ENCODE data around the gene CHCHD3. TPM values are rescaled to one million over a fixed set of nuclear protein-coding genes. Genes with fewer than 3 reads are reported as not detected.

Gene CHCHD3
- total RNA-seq (2021) (77.7 and 100 TPM in 2 replicates), Bru-seq, nascent RNA (percentile 88 among the genes with signal in this experiment), BruChase-seq, experiment 1, labeled RNA remaining after a 2-hour chase (percentile 70 among the genes with signal in this experiment), BruChase-seq, experiment 2, labeled RNA remaining after a 6-hour chase (percentile 62 among the genes with signal in this experiment)
- long read RNA-seq, transcript CHCHD3-201 (8 exons, 1,598 nt) = major isoform, 258 of 270 reads
- long read RNA-seq, partial matches to known transcripts = 3 of 270 reads
- long read RNA-seq, other reads (novel, unspliced or antisense) = 9 of 270 reads

DNA sequence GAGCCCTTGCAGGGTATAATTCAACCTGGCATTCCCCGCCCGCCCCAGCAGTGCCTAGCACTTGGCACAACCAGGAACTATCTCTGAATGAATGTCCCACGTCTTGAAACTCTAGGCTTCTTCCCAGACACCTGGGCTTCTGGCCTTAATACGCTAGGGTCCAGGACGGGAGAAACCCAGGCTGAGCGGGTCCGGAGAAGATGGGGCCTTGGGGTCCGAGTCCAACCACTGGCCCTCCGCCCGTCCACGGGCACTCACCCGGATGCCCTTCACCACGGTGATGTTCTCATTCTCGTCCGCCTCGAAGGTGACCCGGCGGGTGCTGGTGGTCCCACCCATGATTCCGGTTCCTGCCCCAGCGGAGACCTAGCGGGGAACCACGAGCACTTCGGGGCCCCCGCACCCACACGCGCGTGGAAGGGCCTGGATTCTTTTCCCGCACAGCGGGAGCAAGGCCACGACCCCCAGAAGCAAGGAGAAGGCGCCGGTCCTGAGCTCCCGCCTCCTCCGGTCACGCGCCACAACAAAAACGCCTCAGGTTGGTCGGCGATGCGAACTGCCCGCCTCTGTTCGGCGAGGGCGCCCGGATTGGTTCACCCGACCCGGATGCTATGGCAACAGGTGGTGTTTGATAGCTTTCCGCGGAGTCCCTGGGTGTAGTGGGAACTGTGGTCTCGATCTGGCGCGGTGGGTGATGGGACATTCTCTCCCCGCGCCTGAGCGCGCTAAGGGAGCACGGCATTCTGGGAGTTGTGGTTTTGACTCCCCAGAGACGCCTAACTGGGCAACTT, at the start of gene CHCHD3:
Gene CHCHD3 (minus strand): TSS at position 492 of the 791 bp plus-strand sequence. CDS start 153 bp downstream, at position 339.
- DNase-seq = peak; percentile 98
- peak within 1 kb of the TSS; percentile 88 for H3K4me3 ChIP-seq
- H3K27me3 ChIP-seq (ENCODE audit: insufficient read depth, low read depth) = peaks cover 14% of the 10 kb centered on the region; the same call in 1 of the 2 replicates
- peak within 1 kb of the TSS; percentile 90 for H2AFZ ChIP-seq
- H4K20me1 ChIP-seq (ENCODE audit: insufficient read depth) = peaks cover 10% of the 10 kb centered on the region
- H3K9me2 ChIP-seq (ENCODE audit: insufficient read depth) = no peaks in the 10 kb centered on the region
- TF ChIP-seq EZH2 (IDR thresholded peaks at IDR 0.05; ENCODE audit: low read depth) = no peak
- TF ChIP-seq, protein P1, sequence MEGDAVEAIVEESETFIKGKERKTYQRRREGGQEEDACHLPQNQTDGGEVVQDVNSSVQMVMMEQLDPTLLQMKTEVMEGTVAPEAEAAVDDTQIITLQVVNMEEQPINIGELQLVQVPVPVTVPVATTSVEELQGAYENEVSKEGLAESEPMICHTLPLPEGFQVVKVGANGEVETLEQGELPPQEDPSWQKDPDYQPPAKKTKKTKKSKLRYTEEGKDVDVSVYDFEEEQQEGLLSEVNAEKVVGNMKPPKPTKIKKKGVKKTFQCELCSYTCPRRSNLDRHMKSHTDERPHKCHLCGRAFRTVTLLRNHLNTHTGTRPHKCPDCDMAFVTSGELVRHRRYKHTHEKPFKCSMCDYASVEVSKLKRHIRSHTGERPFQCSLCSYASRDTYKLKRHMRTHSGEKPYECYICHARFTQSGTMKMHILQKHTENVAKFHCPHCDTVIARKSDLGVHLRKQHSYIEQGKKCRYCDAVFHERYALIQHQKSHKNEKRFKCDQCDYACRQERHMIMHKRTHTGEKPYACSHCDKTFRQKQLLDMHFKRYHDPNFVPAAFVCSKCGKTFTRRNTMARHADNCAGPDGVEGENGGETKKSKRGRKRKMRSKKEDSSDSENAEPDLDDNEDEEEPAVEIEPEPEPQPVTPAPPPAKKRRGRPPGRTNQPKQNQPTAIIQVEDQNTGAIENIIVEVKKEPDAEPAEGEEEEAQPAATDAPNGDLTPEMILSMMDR (conservative IDR thresholded peaks at IDR 0.05) = no peak
- H3K4me2 ChIP-seq = peak within 1 kb of the TSS; percentile 99
- ChIA-PET CTCF (interaction anchor here (0.5 to 0.6 kb wide), 2 partner anchors 1093 to 1535 kb away, joined by 5 to 11 read pairs; no protein-coding TSS in a partner anchor), POLR2A (ENCODE audit: unreplicated experiment) (interaction anchor here (0.5 to 0.8 kb wide), 7 partner anchors 71 to 1904 kb away, joined by 3 to 15 read pairs (median 3); partner anchors contain the start of gene AGBL3)
- H3K36me3 ChIP-seq (ENCODE audit: low read depth) = no peaks in the 10 kb centered on the region; the same call in 1 of the 2 replicates
- no peaks in the 10 kb centered on the region; the same call in 1 of the 2 replicates for H3K9me3 ChIP-seq (ENCODE audit: insufficient read depth, low read depth)
- peaks cover 50% of the 10 kb centered on the region for H3K79me2 ChIP-seq (ENCODE audit: low read depth)
- 0 out of 2 replicates have a peak within 1 kb of the TSS, but pooled peaks have one; percentile 10 for H3K27ac ChIP-seq
- intact Hi-C loops (cut with micrococcal nuclease; ENCODE audit: unreplicated experiment) = loop anchor here (2.0 to 10.0 kb wide), 2 partner anchors 173 to 1235 kb away; partner anchors contain the start of genes EXOC4 and SLC35B4
- peaks cover 9% of the 10 kb centered on the region; the same call in 1 of the 2 replicates for H3K4me1 ChIP-seq (replicated peaks; ENCODE audit: insufficient read depth)
- H3F3A ChIP-seq (ENCODE audit: insufficient read depth, low read depth) = no peaks in the 10 kb centered on the region
- no TSS peak for BruUV-seq (replicated peaks)

DNA sequence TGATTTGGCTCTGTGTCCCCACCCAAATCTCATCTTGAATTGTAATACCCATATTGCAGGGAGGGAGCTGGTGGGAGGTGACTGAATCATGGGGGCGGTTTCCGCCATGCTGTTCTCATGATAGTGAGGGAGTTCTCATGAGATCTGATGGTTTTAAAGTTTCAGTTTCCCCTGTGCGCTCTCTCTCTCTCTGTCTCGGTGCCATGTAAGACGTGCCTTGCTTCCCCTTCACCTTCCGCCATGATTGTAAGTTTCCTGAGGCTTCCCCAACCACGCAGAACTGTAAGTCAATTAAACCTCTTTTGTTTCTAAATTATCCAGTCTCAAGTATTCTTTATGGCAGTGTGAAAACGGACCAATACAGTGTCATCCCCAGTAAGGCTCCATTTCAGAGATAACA, 48.3 kb upstream of the CHCHD3 start:
- CTCF ChIA-PET = no interaction called here
- Histone ChIP-seq H4K20me1 (ENCODE audit: insufficient read depth) (no peaks in the 10 kb centered on the region), H3K4me1 (replicated peaks; ENCODE audit: insufficient read depth) (no peaks in the 10 kb centered on the region), H3K79me2 (ENCODE audit: low read depth) (no peaks in the 10 kb centered on the region), H2AFZ (no peak overlapping the region), H3K9me3 (ENCODE audit: insufficient read depth, low read depth) (no peaks in the 10 kb centered on the region), H3K4me2 (no peak overlapping the region), H3K4me3 (no peak overlapping the region), H3K36me3 (ENCODE audit: low read depth) (no peaks in the 10 kb centered on the region), H3K27ac (no peak overlapping the region), H3K27me3 (ENCODE audit: insufficient read depth, low read depth) (peaks cover 79% of the 10 kb centered on the region), H3F3A (ENCODE audit: insufficient read depth, low read depth) (no peaks in the 10 kb centered on the region), H3K9me2 (ENCODE audit: insufficient read depth) (no peaks in the 10 kb centered on the region)
- intact Hi-C loops (cut with micrococcal nuclease; ENCODE audit: unreplicated experiment) = no loop called here
- TF ChIP-seq, protein P1 (conservative IDR thresholded peaks at IDR 0.05) = no peak
- TF ChIP-seq EZH2 (IDR thresholded peaks at IDR 0.05; ENCODE audit: low read depth) = no peak
- BruUV-seq (replicated peaks) = no TSS peak
- DNase-seq = no peak
- POLR2A ChIA-PET (ENCODE audit: unreplicated experiment) = no interaction called here

DNA sequence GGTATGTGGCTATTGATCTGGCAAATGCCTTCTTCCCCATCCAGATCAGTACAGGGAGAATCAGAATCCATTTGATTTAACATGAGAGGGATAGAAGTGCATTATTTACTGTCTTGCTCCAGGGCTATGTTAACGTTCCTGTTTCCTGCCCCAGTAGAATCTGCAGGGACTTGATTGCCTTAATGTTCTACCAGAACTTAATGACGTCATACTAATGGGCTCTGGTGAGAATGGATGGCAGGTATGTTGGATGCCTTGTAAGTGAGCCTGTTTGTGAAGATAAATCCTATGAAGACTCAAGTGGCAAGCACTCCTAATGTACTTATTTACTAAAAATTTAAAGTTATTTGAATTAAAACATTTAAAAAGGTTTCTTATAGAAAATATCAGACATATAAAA, 44.5 kb upstream of the CHCHD3 start:
- POLR2A ChIA-PET (ENCODE audit: unreplicated experiment) = no interaction called here
- Histone ChIP-seq H3K4me3 (no peak overlapping the region), H2AFZ (no peak overlapping the region), H3K9me3 (ENCODE audit: insufficient read depth, low read depth) (no peaks in the 10 kb centered on the region), H3K27ac (no peak overlapping the region), H3K4me1 (replicated peaks; ENCODE audit: insufficient read depth) (no peaks in the 10 kb centered on the region), H3K79me2 (ENCODE audit: low read depth) (no peaks in the 10 kb centered on the region), H3K4me2 (no peak overlapping the region), H3F3A (ENCODE audit: insufficient read depth, low read depth) (no peaks in the 10 kb centered on the region), H4K20me1 (ENCODE audit: insufficient read depth) (no peaks in the 10 kb centered on the region), H3K27me3 (ENCODE audit: insufficient read depth, low read depth) (peaks cover 66% of the 10 kb centered on the region), H3K9me2 (ENCODE audit: insufficient read depth) (no peaks in the 10 kb centered on the region), H3K36me3 (ENCODE audit: low read depth) (no peaks in the 10 kb centered on the region)
- no peak for DNase-seq
- CTCF ChIA-PET = no interaction called here
- TF ChIP-seq, protein P1 (conservative IDR thresholded peaks at IDR 0.05) = no peak
- TF ChIP-seq EZH2 (IDR thresholded peaks at IDR 0.05; ENCODE audit: low read depth) = no peak
- intact Hi-C loops (cut with micrococcal nuclease; ENCODE audit: unreplicated experiment) = no loop called here
- BruUV-seq (replicated peaks) = no TSS peak

All from PC-9 (cell line).